Left ventricle myocardium inferior (tissue), 1 donor: ENCODE results near the gene HELZ2. TPM values are rescaled to one million over a fixed set of nuclear protein-coding genes. Genes with fewer than 3 reads are reported as not detected.

ENCODE experiments used
- DNase-seq: peaks from one replicate; pipeline ENCODE4 v3.0.0-alpha.2; 2020
- H3K27ac ChIP-seq: fragments of 200-600 bp; replicated peaks from 2 replicates; pipeline ENCODE4 v1.8.0; 2021
- H3K27me3 ChIP-seq: fragments of 200-600 bp; 2 replicates; pipeline ENCODE4 v1.8.0; 2021; ENCODE audit warnings: low read depth
- H3K36me3 ChIP-seq: fragments of 200-600 bp; 2 replicates; pipeline ENCODE4 v1.8.0; 2021
- H3K4me1 ChIP-seq: fragments of 200-600 bp; 2 replicates; pipeline ENCODE4 v1.8.0; 2021
- H3K4me3 ChIP-seq: fragments of 200-600 bp; 2 replicates; pipeline ENCODE4 v1.8.0; 2021; ENCODE audit warnings: mild to moderate bottlenecking, moderate library complexity
- H3K9me3 ChIP-seq: fragments of 200-600 bp; replicated peaks from 2 replicates; pipeline ENCODE4 v1.8.0; 2021
- CTCF ChIP-seq: fragments of 200-600 bp; IDR thresholded peaks from 2 replicates; pipeline ENCODE4 v1.8.0; 2021; ENCODE audit warnings: antibody characterized with exemption, mild to moderate bottlenecking, borderline replicate concordance
- intact Hi-C: fragments of 100-400 bp; cut with micrococcal nuclease; formaldehyde crosslinking; loops from one replicate; pipeline ENCODE4 v1.11.0; 2022
- total RNA-seq: library from RNA; stranded (reverse); fragmentation: NEBNext Ultra II Directional; extraction: Animal tissue kit (Norgen Biotek cat#: 25700); gene quantifications from one replicate; pipeline ENCODE4 v1.2.1, GENCODE V29; 2021
- donor health status: DM: no; HTN: yes; CAD: no; lungs with severe emphysema.

HELZ2 gene
- total RNA-seq, 1 donor from 2014 or later, result 10.6 TPM

GRCh38 chr20:63565021-63565698 lies 8.9 kb downstream of the HELZ2 start:
- H3K4me3 ChIP-seq, result no peak overlapping the region
- intact Hi-C loops, result no loop called here
- peaks cover 72% of the 10 kb centered on the region for H3K36me3 ChIP-seq
- no peaks in the 10 kb centered on the region for H3K4me1 ChIP-seq
- no peak for TF ChIP-seq CTCF
- H3K27ac ChIP-seq, result no peak overlapping the region
- no peaks in the 10 kb centered on the region for H3K27me3 ChIP-seq
- DNase-seq, result no peak
- H3K9me3 ChIP-seq, result no peaks in the 10 kb centered on the region

GRCh38 chr20:63564036-63564810 lies 9.8 kb downstream of the HELZ2 start:
- Histone ChIP-seq H3K9me3 (no peaks in the 10 kb centered on the region), H3K36me3 (peaks cover 78% of the 10 kb centered on the region), H3K27me3 (no peaks in the 10 kb centered on the region), H3K4me3 (no peak overlapping the region), H3K27ac (no peak overlapping the region), H3K4me1 (no peaks in the 10 kb centered on the region)
- TF ChIP-seq CTCF, result no peak
- no peak for DNase-seq
- intact Hi-C loops, result no loop called here

DNA sequence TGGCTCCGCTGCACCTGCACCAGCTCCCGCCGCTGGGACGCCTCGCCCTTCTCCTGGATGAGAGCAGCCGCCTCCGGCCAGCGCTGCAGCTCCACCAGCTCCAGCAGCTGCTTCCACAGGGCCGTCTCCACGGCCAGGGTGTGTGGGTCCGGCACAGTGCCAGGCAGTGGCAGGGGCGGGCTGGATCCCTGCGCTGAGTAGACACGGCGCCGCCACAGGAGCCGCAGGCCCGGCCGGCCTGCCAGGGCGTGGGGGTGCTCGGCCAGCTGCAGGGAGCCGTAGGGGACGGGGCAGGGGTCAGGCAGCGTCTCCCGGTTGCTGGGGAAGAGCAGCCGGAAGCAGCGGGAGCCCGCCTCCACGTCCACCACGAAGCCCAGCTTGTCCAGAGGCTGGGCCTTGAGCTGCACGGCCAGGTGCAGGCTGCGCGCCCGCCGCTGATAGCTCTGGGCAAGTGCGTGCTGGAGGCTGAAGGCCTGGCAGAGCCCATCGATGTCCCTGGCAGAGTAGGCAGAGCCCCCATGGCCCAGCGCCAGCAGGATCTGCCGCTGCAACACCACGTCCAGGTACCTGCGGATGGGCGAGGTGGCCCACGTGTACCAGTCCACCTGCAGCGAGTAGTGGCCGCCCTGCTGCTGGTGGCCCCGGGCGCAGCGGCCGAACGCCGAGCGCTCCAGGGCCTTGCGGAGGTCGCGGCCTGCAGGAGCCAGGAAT lies 10.7 kb downstream of the HELZ2 start:
- Histone ChIP-seq H3K4me3 (no peak overlapping the region), H3K36me3 (peaks cover 86% of the 10 kb centered on the region), H3K4me1 (no peaks in the 10 kb centered on the region), H3K27me3 (no peaks in the 10 kb centered on the region), H3K27ac (no peak overlapping the region), H3K9me3 (no peaks in the 10 kb centered on the region)
- intact Hi-C loops, result no loop called here
- DNase-seq, result no peak
- no peak for TF ChIP-seq CTCF

- DNase-seq, result no peak
- Histone ChIP-seq H3K4me3 (no peak overlapping the region), H3K4me1 (no peaks in the 10 kb centered on the region), H3K27ac (no peak overlapping the region), H3K27me3 (no peaks in the 10 kb centered on the region), H3K9me3 (no peaks in the 10 kb centered on the region), H3K36me3 (peaks cover 89% of the 10 kb centered on the region)
- no peak for TF ChIP-seq CTCF
- intact Hi-C loops, result no loop called here
These were observed 11.4 kb downstream of the HELZ2 start for GRCh38 chr20:63562461-63563224.
